H9 (cell line): ENCODE measurements around the gene NAA60. TPM values are rescaled to one million over a fixed set of nuclear protein-coding genes. Genes with fewer than 3 reads are reported as not detected.
A peak's percentile ranks its signal among the peaks of the same experiment; 100 is the strongest.

Experiments used
- DNase-seq: peaks from one replicate; pipeline ENCODE4 v3.0.0-alpha.2; 2017
- H2AFZ ChIP-seq: one replicate; pipeline ENCODE4 v1.6.1; 2013; ENCODE audit warnings: mild to moderate bottlenecking, low read length, control low read depth, moderate library complexity
- H2AK5ac ChIP-seq: 2 replicates; pipeline ENCODE4 v1.6.1; 2013; ENCODE audit warnings: low read length, control low read depth, mixed read lengths; ENCODE audit not compliant: insufficient read length
- H2BK120ac ChIP-seq: one replicate; pipeline ENCODE4 v1.6.1; 2013; ENCODE audit warnings: low read depth, mild to moderate bottlenecking, low read length, control low read depth, inconsistent platforms; ENCODE audit not compliant: poor library complexity, severe bottlenecking
- H2BK12ac ChIP-seq: 2 replicates; pipeline ENCODE4 v1.6.1; 2013; ENCODE audit warnings: low read length, control low read depth, mixed read lengths, low read depth; ENCODE audit not compliant: insufficient read length
- H2BK15ac ChIP-seq: 2 replicates; pipeline ENCODE4 v1.6.1; 2013; ENCODE audit warnings: low read depth, low read length, control low read depth
- H2BK20ac ChIP-seq: one replicate; pipeline ENCODE4 v1.6.1; 2013; ENCODE audit warnings: low read depth, mild to moderate bottlenecking, low read length, control low read depth, inconsistent platforms; ENCODE audit not compliant: poor library complexity, severe bottlenecking
- H2BK5ac ChIP-seq: 2 replicates; pipeline ENCODE4 v1.6.1; 2013; ENCODE audit warnings: low read length, control low read depth, mixed read lengths; ENCODE audit not compliant: insufficient read length
- H3K14ac ChIP-seq: 2 replicates; pipeline ENCODE4 v1.6.1; 2013; ENCODE audit warnings: low read length, control low read depth; ENCODE audit not compliant: insufficient read depth
- H3K18ac ChIP-seq: 2 replicates; pipeline ENCODE4 v1.6.1; 2013; ENCODE audit warnings: low read depth, mild to moderate bottlenecking, mixed read lengths, low read length, control low read depth; ENCODE audit not compliant: insufficient read length
- H3K23ac ChIP-seq: 2 replicates; pipeline ENCODE4 v1.6.1; 2013; ENCODE audit warnings: low read length, control low read depth, mixed read lengths, low read depth; ENCODE audit not compliant: insufficient read length
- H3K23me2 ChIP-seq: 2 replicates; pipeline ENCODE4 v1.6.1; 2013; ENCODE audit warnings: low read depth, mild to moderate bottlenecking, mixed read lengths, low read length, control low read depth; ENCODE audit not compliant: insufficient read length, poor library complexity, severe bottlenecking
- H3K27ac ChIP-seq: 2 replicates; pipeline ENCODE4 v1.5.1; 2013; ENCODE audit warnings: low read length, control low read depth, mixed read lengths, low read depth; ENCODE audit not compliant: insufficient read length
- H3K27me3 ChIP-seq: 2 replicates; pipeline ENCODE4 v1.6.1; 2013; ENCODE audit warnings: low read length, control low read depth, inconsistent platforms; ENCODE audit not compliant: insufficient read depth
- H3K4ac ChIP-seq: 2 replicates; pipeline ENCODE4 v1.6.1; 2013; ENCODE audit warnings: low read depth, mild to moderate bottlenecking, control low read depth, inconsistent platforms, low read length, moderate library complexity
- H3K4me1 ChIP-seq: 2 replicates; pipeline ENCODE4 v1.6.1; 2013; ENCODE audit warnings: low read length, control low read depth, inconsistent platforms; ENCODE audit not compliant: insufficient read depth
- H3K4me2 ChIP-seq: 2 replicates; pipeline ENCODE4 v1.6.1; 2013; ENCODE audit warnings: low read length, control low read depth, mixed read lengths; ENCODE audit not compliant: insufficient read length, insufficient read depth
- H3K56ac ChIP-seq: 2 replicates; pipeline ENCODE4 v1.6.1; 2013; ENCODE audit warnings: low read depth, mild to moderate bottlenecking, mixed read lengths, low read length, control low read depth; ENCODE audit not compliant: insufficient read length
- H3K79me1 ChIP-seq: 2 replicates; pipeline ENCODE4 v1.6.1; 2013; ENCODE audit warnings: low read depth, mild to moderate bottlenecking, moderate library complexity, low read length, control low read depth, inconsistent platforms; ENCODE audit not compliant: insufficient read depth, poor library complexity, severe bottlenecking
- H3K79me2 ChIP-seq: 2 replicates; pipeline ENCODE4 v1.6.1; 2013; ENCODE audit warnings: low read length, control low read depth, inconsistent platforms; ENCODE audit not compliant: insufficient read depth
- H3K9ac ChIP-seq: 2 replicates; pipeline ENCODE4 v1.6.1; 2013; ENCODE audit warnings: low read length, control low read depth, mixed read lengths; ENCODE audit not compliant: insufficient read length; ENCODE audit errors: extremely low read depth
- H3K9me3 ChIP-seq: one replicate; pipeline ENCODE4 v1.6.1; 2013; ENCODE audit warnings: low read depth, low read length, inconsistent platforms; ENCODE audit not compliant: control insufficient read depth
- H3T11ph ChIP-seq: one replicate; pipeline ENCODE4 v1.6.1; 2013; ENCODE audit warnings: mild to moderate bottlenecking, low read length, control low read depth, inconsistent platforms
- H4K20me1 ChIP-seq: one replicate; pipeline ENCODE4 v1.6.1; 2013; ENCODE audit not compliant: control insufficient read depth, insufficient read length, insufficient read depth
- H4K5ac ChIP-seq: 2 replicates; pipeline ENCODE4 v1.6.1; 2013; ENCODE audit warnings: low read depth, mild to moderate bottlenecking, mixed read lengths, low read length, control low read depth; ENCODE audit not compliant: insufficient read length
- H4K8ac ChIP-seq: replicated peaks from 2 replicates; pipeline ENCODE4 v1.6.1; 2013; ENCODE audit warnings: low read length, control low read depth, mixed read lengths, low read depth; ENCODE audit not compliant: insufficient read length
- H4K91ac ChIP-seq: 2 replicates; pipeline ENCODE4 v1.6.1; 2013; ENCODE audit warnings: low read depth, mild to moderate bottlenecking, moderate library complexity, mixed read lengths, low read length, control low read depth; ENCODE audit not compliant: insufficient read length
- H3K27ac Mint-ChIP-seq, 3 experiments: 2 replicates in 2 of 3; 3 replicates in 1 of 3; pipeline ENCODE4 v1.8.0; 2020 to 2021; ENCODE audit warnings: mixed read lengths in 3 of 3, mild to moderate bottlenecking in 1 of 3, moderate library complexity in 1 of 3
- H3K27me3 Mint-ChIP-seq: 2 replicates; pipeline ENCODE4 v1.8.0; 2021; ENCODE audit warnings: low read depth, mild to moderate bottlenecking, moderate library complexity, mixed read lengths
- H3K36me3 Mint-ChIP-seq, 3 experiments: 2 replicates in 2 of 3; 3 replicates in 1 of 3; pipeline ENCODE4 v1.8.0; 2020 to 2021; ENCODE audit warnings: low read depth in 3 of 3, mixed read lengths in 3 of 3; ENCODE audit not compliant: insufficient read depth in 1 of 3
- H3K4me1 Mint-ChIP-seq, 2 experiments: 2 replicates each; pipeline ENCODE4 v1.8.0; 2020; ENCODE audit warnings: mixed read lengths in 2 of 2
- H3K4me3 Mint-ChIP-seq, 2 experiments: 2 replicates in 1 of 2; 3 replicates in 1 of 2; pipeline ENCODE4 v1.8.0; 2020 to 2021; ENCODE audit warnings: mild to moderate bottlenecking in 2 of 2, mixed read lengths in 2 of 2, moderate library complexity in 1 of 2
- H3K9me3 Mint-ChIP-seq, 2 experiments: 2 replicates in 1 of 2; 3 replicates in 1 of 2; pipeline ENCODE4 v1.8.0; 2020; ENCODE audit warnings: mild to moderate bottlenecking in 2 of 2, mixed read lengths in 2 of 2, moderate library complexity in 1 of 2
- WGBS: extraction: QIAGEN DNeasy Blood & Tissue Kit; methylation state at CpG from one replicate; pipeline ENCODE4 v1.1.7; 2013; ENCODE audit warnings: missing lambda C conversion rate, low lambda C conversion rate, mixed read lengths; ENCODE audit not compliant: insufficient read length; ENCODE audit errors: extremely low coverage; 5-methylcytosine and 5-hydroxymethylcytosine counted together
- total RNA-seq: library from RNA; stranded (reverse); gene quantifications from 2 replicates; pipeline ENCODE4 v1.2.1, GENCODE V29; 2021
- TF ChIP-seq, protein P1 (sequence below): fragments of 200-600 bp; sonication (generic); conservative IDR thresholded peaks from 3 replicates; pipeline ENCODE4 v1.8.0; 2021; ENCODE audit warnings: antibody characterized with exemption, mild to moderate bottlenecking

Gene NAA60
- total RNA-seq, 1 experiment from 2014 or later = 49.3 TPM

DNA sequence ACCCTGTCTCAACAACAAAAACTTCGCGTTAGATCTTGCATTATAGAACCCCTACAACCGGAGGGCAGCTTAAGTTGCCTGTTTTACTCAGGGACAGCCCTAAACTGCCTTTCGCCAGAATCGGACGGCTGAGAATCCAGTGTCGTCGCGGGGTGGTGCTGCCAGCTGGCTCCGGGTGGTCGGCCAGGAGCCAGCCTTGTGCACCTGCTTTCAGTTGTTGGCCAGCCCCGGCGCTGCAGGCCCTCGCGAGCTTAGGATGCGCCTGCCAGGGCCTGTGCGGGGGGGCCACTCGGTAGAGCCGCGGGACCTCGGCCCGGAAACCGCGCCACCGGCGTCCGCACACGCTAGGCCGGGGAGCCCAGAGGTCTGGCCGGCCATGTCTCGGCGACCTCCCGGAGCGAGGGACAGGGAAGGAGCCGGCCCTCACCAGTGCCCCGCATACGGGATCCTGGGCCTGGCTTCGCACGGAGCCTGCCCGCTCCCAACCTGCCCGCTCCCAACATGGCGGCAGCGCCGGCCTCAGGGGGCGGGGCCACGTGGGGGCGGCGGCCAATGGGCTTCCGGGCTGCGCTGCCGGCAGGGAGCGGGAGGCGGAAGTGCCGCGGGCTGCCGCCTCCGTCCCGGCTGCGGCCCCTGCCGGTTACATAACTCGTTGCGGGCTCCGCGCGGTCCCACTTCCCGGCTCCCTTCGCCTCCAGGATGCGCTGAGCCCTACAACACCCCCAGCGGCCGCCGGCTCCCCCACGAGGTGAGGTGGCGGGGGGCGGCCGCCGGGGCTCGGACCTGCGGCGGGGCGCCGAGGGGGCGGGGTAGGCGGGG is 14.2 kb downstream of the NAA60 start:
- Histone ChIP-seq H4K5ac (no peak overlapping the region), H3K27me3 (no peaks in the 10 kb centered on the region), H3K56ac (no peak overlapping the region), H3T11ph (no peak overlapping the region), H3K23ac (no peak overlapping the region), H2BK20ac (no peak overlapping the region), H3K79me1 (peaks cover 7% of the 10 kb centered on the region), H3K4me2 (peak overlapping the region; percentile 90), H3K9ac (peak overlapping the region; percentile 58), H2BK15ac (no peak overlapping the region), H4K20me1 (no peaks in the 10 kb centered on the region), H3K23me2 (peaks cover 8% of the 10 kb centered on the region), H3K79me2 (peaks cover 18% of the 10 kb centered on the region; the same call in 1 of the 2 replicates), H2BK120ac (no peak overlapping the region), H3K9me3 (no peaks in the 10 kb centered on the region), H3K18ac (peak overlapping the region; percentile 96), H4K91ac (no peak overlapping the region), H2BK5ac (no peak overlapping the region), H2AK5ac (no peak overlapping the region), H3K27ac (no peak overlapping the region), H4K8ac (no peak overlapping the region), H3K4ac (no peak overlapping the region), H2BK12ac (no peak overlapping the region), H3K14ac (peak overlapping the region; percentile 94), H2AFZ (no peak overlapping the region), H3K4me1 (peaks cover 8% of the 10 kb centered on the region; the same call in 1 of the 2 replicates)
- Mint-ChIP-seq H3K27me3 (no peaks in the 10 kb centered on the region), H3K9me3 (no peaks in the 10 kb centered on the region), H3K4me1 (peaks cover 35 to 38% of the 10 kb centered on the region in 2 experiments), H3K4me3 (peak overlapping the region; percentile 84 to 92), H3K27ac (peak overlapping the region; percentile 83 to 97 (median 93); a peak in 6 of 7 replicates), H3K36me3 (no peaks in the 10 kb centered on the region)
- TF ChIP-seq, protein P1, sequence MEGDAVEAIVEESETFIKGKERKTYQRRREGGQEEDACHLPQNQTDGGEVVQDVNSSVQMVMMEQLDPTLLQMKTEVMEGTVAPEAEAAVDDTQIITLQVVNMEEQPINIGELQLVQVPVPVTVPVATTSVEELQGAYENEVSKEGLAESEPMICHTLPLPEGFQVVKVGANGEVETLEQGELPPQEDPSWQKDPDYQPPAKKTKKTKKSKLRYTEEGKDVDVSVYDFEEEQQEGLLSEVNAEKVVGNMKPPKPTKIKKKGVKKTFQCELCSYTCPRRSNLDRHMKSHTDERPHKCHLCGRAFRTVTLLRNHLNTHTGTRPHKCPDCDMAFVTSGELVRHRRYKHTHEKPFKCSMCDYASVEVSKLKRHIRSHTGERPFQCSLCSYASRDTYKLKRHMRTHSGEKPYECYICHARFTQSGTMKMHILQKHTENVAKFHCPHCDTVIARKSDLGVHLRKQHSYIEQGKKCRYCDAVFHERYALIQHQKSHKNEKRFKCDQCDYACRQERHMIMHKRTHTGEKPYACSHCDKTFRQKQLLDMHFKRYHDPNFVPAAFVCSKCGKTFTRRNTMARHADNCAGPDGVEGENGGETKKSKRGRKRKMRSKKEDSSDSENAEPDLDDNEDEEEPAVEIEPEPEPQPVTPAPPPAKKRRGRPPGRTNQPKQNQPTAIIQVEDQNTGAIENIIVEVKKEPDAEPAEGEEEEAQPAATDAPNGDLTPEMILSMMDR = peak; percentile 61; the same call in 2 of the 3 replicates
- no CpG with 5 or more reads among the region's 83 CpGs for WGBS
- peak; percentile 93 for DNase-seq
